Activated CD4-positive, alpha-beta T cell treated with anti-CD3 and anti-CD28 coated beads, Interleukin-2, amount 50 U/mL, for 24 hours (primary cell): ENCODE measurements around the gene RIMOC1.
A peak's percentile ranks its signal among the peaks of the same experiment; 100 is the strongest.

ENCODE experiments used
- DNase-seq, 2 donors: peaks; one replicate each; pipeline ENCODE4 v3.0.0-alpha.2; 2020; ENCODE audit warnings: low read depth in 1 of 2, low spot score in 1 of 2

RIMOC1 gene, protein sequence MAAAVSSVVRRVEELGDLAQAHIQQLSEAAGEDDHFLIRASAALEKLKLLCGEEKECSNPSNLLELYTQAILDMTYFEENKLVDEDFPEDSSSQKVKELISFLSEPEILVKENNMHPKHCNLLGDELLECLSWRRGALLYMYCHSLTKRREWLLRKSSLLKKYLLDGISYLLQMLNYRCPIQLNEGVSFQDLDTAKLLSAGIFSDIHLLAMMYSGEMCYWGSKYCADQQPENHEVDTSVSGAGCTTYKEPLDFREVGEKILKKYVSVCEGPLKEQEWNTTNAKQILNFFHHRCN

GRCh38 chr5:41903892-41904799 lies at the start of gene RIMOC1:
Gene RIMOC1 (plus strand): TSS chr5:41904344. CDS start chr5:41904368, 24 bp downstream.
- DNase-seq, result peak; percentile 94 to 96

GRCh38 chr5:41856644-41857491 lies 47.3 kb upstream of the RIMOC1 start:
- DNase-seq, result peak in 1 of 2 donors; percentile 55

GRCh38 chr5:41857989-41858388 lies 46.2 kb upstream of the RIMOC1 start:
- no peak for DNase-seq

DNA sequence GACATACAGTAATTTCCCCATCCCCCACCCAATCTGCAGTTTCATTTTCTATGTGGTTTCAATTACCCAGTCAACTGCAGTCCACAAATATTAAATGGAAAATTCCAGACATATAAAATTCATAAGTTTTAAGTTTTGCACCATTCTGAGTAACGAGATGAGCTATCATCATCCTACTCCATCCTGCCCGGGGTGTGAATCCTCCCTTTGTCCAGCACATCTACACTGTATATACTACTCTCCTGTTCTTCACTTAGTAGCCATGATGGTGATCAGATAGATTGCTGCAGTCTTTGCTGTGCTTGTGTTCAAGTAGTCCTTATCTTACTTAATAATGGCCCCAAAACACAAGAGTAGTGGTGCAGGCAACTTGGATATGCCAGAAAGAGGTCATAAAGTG lies 45.3 kb upstream of the RIMOC1 start:
- no peak for DNase-seq

- no peak for DNase-seq
Measured at GRCh38 chr5:41863871-41864486, 40.2 kb upstream of the RIMOC1 start.

DNA sequence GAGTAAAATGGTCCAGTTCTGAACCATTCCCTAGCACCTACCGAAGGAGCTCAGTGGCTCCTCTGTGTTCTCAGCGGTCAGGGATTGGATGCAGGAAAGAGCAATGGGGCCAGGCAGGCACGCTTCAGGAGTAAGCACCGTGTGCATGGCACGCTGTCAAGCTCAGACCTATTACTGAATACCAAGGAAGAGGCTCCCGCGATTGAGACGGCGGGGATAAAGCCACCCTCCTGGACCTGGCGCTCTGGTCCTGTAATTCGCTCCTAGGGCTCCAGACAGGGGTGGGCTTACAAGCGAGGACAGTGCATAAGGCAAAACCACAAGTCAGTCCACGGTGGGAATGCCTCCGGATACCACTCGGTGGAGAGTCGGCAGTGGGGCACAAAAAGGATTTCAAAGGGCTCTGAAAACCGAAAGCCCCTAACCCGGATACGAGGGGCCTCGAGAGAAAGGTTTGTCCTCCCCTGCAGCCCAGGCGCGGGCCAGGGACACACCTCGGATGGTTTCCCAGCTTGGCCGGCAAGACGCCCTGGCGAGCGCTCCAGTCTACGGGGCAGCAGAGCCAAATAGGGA lies 34.9 kb upstream of the RIMOC1 start:
- no peak for DNase-seq

- DNase-seq, result peak; percentile 80 to 90
Measured at GRCh38 chr5:41869724-41870626, 34.2 kb upstream of the RIMOC1 start, which contains the start of gene OXCT1. Gene OXCT1 (minus strand): TSS chr5:41870425. CDS start chr5:41870358, 67 bp downstream.

GRCh38 chr5:41870627-41871048 lies 33.5 kb upstream of the RIMOC1 start:
- DNase-seq, result no peak

DNA sequence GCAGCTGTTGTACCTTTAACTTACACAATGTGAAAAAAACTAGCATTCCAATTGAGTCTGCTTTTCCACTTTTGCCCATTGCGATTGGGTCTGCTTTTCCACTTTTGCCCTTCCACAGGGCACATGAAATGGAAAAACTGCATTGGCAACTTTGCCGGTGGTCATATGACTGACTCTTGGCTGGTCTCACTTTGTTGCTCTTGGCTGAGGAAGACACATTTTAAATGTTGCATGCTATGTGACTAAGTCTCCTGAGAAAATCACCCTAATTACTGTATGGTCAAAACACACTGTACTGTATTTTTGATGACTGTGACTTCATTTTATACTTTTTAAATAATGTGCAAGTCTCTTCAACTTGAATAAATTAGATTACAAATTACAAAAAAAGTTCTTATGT lies 32.3 kb upstream of the RIMOC1 start:
- no peak for DNase-seq

DNA sequence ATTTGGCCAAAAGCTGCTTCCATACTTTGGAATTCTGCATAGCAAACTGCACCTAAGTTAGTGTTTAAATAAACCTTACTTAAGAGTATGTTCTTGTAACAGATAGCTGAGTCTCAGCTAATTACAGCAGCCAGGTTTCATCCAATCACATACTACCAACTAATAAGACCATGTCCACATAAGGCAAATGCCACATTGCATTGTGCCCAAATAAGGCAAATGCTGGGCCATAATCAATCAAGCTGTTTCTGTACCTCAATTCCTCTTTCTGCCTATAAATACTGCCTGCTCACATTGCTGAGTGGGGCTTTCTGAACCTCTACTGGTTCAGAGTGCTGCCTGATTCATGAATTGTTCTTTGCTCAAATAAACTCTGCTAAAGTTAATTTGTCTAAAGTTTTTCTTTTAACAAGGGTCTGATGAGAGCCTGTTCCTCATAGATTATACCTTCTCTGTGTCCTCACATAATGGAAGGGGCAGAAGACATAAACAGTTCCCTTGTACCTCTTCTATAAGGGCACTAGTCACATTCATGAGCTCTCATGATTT lies 29.6 kb upstream of the RIMOC1 start:
- DNase-seq, result no peak

GRCh38 chr5:41875121-41875520 lies 29.0 kb upstream of the RIMOC1 start:
- DNase-seq, result no peak

DNA sequence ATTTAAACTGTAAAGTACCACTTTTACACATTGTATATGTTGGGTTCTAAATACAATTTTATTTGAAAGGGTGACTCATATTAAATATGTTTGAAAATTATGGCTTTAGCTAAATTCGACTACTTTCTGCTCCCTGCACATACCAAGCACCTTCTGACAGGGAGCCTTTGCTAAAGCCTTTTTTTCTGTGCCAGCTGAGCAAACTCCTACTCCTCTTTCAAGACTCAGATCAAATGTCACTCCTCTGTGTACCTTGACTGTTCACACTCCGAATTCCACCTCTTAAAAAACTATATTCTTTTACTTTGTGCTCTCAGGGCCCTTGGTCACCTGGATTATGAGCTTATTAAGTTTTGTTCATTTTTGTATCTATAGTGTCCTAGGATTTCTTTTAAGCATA lies 27.5 kb upstream of the RIMOC1 start:
- DNase-seq, result no peak

DNA sequence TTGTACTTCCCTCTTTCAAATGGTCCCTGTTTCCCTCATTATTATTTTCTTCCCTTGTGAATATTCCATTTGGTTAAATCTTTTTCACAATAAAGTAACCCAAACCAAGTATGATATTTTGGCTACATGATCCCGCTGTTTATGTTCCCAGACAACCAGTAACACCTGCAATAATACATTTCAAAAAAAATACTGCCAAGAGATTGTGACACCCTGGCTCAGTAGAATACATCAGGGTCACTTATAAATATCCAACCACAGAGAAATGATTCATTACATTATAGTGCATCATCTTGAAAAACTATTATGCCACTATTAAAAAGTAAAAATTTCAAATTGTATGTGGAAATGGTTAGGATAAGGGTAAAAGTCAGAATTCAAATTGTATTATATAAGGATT lies 26.7 kb upstream of the RIMOC1 start:
- no peak for DNase-seq

GRCh38 chr5:41878173-41878572 lies 26.0 kb upstream of the RIMOC1 start:
- DNase-seq, result no peak

DNA sequence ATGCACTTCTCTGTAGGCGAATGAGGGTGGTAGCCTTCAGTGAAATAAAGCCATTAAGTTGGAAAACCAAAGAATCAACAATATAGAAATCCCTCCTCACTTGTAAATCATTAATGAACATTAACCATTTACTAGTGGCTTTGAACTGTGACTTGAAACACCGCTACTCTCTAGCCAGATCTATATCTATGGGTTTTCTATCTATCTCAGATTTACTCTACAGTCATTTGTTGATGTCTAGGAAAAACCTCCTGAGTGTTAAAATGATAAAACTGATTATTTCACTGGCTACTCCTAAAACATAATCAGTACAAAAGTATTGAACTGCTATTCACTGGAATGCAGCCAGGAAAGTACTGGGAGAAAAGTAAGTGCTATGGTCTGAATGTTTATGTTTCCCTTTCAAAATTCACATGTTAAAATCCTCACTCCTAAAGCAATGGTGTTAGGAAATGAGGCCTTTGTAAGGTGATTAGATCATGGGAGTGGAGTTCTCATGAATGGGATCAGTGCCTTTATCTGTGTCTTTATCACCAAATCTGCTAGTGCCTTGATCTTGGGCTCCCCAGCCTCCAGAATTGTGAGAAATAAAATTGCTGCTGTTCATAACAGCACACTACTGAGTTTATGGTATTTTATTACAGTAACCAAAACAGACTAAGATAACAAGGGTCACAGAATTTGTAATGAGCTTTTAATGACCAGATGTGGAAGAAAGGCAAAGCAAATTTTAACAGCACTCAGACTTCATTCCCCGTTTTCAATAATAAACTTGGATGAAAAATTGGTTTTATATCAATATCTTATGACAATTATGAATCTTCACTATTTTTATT lies 25.3 kb upstream of the RIMOC1 start:
- no peak for DNase-seq

DNA sequence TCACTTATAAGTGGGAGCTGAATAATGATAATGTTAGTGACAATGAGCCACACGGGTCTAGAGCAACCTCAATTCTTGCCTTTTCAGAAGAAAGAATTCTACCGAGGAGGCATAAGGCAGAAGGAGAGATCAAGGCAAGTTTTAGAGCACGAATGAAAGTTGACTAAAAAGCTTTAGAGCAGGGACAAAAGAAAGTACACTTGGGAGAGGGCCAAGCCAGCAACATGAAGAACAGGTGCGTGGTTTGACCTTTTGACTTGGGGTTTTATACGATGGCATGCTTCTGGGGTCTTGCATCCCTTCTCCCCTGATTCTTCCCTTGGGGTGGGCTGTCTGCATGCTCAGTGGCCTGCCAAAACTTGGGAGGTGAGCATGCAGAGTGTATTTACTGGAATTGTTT lies 21.4 kb upstream of the RIMOC1 start:
- DNase-seq, result no peak

DNA sequence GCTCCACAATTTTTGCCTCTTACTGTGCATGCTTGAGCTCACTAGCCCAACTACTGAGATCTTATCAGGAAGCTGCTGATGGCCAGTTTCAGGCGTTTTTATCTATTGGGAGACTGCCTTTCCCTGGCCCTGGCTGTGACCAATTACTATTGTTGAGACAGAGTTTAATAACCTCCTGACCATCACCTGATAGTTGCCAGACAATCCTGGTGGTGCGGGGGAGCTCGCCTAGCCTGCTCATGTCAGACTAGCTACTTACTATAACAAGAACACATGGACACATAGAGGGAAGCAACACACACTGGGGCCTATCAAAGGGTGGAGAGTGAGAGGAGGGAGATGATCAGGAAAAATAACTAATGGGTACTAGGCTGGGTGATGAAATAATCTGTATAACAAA lies 20.9 kb upstream of the RIMOC1 start:
- no peak for DNase-seq

DNA sequence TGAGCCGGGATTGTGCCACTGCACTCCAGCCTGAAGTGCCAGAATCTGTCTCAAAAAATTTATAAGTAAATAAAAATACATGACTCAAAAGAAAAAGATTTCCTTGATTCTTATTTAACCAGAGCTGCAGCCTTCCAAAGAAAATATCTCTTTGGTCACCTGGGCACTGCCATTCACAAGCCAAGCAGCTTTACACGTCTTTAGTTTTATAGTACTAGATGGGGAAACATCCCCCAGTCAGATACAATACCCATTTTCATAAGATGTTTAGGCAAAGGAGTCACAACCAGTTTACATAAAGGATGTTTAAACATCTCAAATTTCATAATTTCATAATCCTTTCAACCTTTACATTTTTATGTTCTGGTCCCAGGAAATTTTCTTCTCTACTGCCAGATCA lies 20.2 kb upstream of the RIMOC1 start:
- DNase-seq, result no peak
